Fibroblast of skin of back (primary cell): ENCODE measurements around the gene DHX36.

ENCODE experiments used
- DNase-seq: peaks from one replicate; pipeline ENCODE4 v3.0.0-alpha.2; 2013

Gene DHX36

DNA sequence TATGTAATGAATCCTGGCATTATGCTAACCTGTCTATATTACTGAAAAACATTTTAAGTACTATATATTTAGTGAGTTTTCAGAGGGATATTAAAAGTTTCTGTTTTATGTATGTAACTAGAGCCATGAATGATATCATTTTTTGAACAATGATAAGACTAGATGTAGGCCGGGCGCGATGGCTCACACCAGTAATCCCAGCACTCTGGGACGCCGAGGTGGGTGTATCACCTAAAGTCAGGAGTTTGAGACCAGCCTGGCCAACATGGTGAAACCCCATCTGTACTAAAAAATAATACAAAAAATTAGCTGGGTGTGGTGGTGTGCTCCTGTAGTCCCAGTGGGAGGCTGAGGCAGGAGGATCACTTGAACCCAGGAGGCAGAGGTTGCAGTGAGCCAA, 34.1 kb downstream of the DHX36 start:
- DNase-seq: no peak

DNA sequence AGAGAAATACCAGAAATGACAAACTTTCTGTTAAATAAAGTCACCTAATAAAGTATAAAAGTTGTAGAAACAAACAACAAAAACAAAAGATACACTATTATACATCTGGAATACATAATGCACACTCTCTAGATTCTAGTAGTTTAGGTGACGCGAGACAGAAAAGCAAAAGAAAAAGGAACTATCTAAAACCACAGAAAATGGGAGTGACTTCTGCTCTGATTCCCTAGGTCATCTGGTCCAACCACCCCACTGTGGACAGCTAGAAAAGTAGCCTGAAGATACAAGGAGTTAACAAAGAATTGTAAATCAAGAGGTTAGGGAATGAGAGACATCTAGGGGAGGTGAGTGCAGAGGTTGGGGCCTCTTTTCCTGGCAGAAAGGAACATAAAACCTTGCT, 39.1 kb downstream of the DHX36 start:
- DNase-seq: no peak

DNA sequence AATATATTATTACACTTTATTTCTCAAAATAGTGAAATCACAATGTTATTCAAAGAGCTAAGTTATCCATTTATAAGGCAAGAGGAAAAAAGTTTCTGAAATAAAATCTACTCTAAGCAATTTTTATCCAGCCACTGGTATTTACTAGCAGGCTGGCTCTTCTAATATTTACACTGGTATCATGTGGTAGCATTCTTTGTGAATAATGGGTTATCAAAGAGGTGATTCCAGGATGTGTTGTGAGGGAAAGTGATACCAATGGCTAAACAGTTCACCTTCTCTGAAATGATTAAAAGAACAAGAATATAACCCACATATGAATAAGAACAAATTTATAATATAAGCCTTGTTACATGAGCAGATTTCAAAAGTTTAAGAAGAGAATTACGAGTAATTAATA, 44.1 kb downstream of the DHX36 start:
- no peak for DNase-seq

DNA sequence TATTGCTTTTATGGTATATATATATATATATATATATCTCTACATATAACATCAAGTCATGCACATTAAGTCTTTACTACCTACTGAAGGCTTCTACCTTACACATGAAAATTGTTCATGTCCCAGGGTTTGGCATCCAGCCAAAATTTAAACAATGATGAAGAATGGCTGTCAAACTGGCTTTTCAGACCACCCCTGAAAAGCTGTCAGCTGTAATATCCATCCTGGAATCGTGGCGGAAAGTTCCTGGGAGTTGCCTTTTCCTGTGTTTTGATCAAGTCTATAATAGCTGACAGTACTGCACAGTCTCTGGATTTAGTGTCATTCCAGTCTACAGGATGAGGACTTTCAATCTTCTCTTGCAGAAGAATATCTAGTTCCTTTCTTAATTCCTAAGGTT, 48.3 kb downstream of the DHX36 start:
- DNase-seq: no peak

DNA sequence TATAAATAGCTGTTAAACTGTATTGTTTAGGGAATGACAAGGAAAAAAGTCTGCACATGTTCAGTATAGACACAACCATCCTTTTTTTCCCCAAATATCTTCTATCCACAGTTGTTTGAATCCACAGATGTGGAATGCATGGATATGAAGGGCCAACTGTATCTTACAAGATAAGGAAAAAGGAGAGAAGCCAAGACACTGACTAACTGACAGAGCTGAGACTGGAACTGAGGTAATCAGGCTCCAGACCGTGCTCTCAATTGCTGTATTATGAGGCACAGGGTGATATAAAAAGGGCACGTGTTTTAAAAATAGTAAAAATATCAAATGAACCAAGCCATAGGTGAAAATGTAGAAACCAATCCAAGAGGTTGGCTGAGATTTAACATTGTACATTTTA, 49.0 kb downstream of the DHX36 start:
- no peak for DNase-seq

DNA sequence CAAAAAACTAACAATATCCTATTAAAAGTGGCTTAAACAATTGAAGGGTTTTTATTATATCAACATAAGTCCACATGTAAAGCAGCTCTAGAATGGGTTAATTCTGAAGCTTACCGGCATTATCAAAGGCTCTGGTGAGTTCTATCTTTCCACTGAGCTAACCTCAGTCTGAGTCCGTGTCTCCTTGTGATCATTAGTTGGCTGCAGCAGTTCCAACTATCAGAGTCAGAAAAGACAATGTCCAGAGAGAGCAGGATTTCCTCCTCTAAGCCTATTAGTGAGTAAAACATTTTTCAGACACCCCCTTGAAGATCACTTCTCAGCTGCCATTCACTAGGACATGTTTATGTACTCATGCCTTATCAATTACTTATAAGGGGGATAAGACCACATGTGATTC, 49.9 kb downstream of the DHX36 start:
- no peak for DNase-seq

DNA sequence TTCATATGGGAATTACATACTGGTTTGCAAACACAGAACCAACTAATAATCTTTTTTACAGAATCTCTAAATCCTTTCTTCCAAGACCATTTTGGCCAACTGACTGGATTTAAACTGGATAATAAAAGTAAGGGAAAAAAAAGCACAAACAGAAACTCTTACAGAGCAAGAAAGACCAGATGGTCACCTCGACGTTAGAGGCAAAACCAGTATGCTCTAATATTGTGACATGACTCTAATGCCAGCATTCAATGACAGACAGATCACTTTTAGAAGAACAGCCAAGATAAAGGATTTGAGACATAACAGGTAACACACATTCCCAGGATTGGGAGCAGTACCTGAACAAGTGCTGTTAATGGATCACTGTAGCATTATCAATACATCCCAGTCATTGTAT, 50.9 kb downstream of the DHX36 start:
- DNase-seq: no peak

DNA sequence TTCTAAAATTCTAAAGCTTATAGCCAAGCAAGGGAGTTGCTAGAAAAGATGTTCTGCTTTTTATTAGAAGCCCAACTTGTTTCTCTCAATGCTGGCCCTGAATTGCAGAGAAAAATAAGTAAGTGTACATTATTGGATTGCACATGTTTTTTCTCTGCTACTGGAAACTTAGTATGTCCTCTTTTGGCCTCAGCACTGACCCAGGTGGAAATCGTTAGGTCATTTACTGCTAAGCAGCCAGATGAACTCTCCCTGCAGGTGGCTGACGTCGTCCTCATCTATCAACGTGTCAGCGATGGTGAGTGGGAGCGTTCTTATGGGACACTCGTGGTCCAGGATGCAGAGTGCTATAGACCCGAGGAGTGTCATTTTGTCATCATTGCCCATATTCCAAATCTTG, 69.8 kb downstream of the DHX36 start:
- no peak for DNase-seq

DNA sequence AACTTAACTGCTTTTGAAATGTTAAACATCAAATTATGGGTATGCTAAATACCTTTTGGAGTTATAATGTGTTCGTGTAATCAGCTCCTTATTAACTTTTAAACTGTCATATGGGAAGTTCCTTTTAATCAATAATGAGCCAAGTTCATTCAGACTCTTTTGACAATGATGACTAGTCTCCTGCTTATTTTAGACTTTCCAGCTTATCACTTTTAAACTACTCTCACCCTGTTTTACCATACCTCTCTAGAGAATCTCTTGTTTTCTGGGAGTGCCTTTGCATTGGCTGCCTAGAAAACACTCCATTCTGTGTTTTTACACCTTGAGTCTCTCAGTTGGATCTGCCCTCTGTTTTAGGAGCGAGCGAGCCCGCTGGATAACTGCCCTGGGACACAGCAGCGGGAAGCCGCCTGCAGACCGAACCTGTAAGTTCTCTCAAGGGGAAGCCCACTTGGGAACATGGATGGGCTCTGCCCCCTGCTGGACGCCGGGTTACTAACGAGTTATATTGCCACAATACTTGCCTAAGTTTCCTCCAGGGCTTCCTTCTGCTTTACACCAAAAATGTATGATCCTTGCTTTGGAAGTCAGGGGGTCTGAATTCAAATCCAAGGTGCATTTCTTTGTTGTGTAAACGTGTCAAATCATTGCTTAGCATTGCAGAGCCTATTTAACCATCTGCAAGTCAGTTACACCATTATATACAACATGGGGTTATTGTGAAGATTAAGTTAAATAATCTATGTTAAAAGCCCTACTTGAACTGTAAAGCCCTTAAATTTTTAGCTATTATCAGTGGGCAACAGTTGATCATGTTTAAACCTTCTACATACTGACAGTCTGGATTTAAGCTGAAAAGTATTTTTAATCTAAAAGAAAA, 71.3 kb downstream of the DHX36 start:
- DNase-seq: peak; percentile 81

DNA sequence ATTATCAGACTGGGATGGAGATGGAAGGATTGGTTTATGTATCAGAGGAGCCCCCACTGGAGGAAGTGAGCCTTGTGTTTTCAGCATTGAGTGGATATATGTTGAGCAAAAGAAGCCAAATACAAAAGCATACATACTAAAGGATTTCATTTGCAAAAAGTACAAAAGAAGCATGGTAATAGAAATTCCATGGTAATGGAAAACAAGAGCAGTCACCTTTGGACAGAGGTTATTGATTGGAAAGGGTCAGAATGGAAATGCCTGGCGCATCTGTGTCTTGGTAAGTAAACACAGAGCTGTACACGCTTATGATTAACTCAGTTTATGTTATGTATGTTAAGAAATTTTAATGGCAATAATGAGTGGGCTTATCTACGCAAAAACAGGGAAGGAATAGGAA, 72.7 kb downstream of the DHX36 start:
- DNase-seq: no peak

DNA sequence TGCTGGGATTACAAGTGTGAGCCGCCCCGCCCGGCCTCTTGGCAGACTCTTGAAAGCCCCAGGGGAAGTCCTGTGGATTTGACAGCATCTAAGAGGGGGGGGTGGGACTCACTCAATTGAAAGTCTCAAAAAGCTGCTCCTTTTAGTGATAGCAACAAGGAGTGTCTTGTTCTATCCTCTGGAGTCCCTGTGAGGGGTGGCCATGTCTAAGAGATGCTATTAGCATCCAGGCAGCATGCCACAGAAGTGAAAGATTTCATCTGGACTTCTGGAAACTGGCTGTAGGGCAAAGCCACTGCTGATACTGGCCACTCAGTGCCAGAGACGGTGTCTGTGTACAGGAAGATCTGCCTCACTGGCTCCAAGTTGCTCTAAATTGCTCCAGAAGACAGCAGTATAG, 74.0 kb downstream of the DHX36 start:
- DNase-seq: no peak

DNA sequence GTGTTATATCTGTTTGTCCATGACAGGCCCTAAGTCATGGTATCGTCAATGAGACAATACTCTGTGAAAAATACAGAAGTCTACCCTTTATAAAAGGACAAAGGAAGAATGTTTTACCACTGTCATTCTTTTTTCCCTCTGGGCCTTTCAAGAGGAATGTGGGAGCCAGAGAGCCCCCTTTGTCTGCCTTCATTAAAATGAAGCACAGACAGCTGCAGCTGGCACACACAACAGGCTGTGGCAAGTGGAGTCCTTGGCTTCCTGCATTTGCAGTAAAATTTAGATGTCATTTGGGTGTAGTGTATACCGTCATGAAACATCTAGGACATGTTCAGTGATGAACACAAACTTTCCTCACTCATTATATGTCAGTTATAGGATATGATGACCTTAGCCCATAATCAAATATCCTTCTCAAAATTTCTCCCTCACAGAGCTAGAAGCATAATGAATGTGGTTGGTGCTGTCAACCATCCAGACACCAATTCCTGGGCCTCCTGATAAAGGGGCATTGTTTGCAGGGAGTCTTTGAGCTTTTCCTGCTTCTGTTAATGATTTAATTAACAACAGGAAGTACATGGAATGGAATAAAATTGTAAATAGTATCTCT, 76.4 kb downstream of the DHX36 start:
- DNase-seq: no peak

DNA sequence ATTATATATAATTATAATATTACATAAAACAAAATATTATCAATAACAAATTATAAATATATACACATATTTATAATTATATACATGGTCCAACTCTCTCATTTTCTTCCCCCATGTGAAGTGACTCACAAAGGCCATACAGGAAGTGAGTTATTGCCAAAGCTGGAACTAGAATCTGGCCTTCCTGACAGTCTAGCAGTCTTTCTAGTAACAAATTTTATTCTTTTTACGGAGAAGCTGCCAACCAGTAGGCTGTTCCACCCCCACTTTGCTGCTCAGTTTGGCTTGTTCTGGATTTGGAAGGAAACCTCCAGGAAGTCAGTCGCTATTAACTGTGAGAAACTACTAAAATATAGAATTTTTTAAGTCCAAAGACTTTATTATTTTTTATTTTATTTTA, 79.6 kb downstream of the DHX36 start:
- peak; percentile 61 for DNase-seq

DNA sequence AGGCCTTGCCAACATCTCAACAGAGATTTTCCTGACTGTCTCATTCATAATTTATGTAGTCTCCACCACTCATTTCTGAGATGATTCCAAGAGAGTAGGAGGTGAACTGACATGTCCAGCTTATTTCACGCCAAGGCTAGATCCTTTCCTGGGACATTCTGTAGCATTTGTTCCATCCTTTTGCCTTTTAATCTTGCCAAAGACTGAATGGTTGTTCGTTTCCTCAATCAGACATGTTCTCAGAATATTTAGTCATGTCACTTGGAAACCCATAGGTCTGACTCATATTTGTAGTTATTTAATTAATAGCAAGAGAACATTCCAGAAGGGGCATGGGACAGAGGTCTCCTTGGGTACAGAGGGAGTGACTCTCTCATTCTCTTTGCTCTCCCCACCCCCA, 80.9 kb downstream of the DHX36 start:
- peak; percentile 59 for DNase-seq

DNA sequence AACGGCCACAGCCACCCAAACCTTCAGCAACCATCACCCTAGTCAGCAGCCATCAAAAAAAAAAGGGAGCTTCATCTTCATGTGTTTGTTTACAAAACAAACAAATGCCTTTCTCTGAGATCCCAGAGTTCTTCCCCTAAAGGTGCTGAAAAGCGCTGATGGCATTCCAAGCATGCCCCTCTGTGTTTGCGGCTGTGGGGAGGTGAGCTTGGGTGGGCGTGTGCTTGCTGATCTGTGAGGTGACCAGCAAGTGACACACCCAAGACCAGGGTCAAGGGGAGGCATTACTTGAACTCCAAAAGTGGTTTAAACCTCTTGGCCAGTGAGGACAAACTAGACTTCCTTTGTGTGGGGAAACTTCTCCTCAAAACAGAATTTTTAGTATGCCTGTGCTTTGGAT, 81.5 kb downstream of the DHX36 start:
- no peak for DNase-seq

DNA sequence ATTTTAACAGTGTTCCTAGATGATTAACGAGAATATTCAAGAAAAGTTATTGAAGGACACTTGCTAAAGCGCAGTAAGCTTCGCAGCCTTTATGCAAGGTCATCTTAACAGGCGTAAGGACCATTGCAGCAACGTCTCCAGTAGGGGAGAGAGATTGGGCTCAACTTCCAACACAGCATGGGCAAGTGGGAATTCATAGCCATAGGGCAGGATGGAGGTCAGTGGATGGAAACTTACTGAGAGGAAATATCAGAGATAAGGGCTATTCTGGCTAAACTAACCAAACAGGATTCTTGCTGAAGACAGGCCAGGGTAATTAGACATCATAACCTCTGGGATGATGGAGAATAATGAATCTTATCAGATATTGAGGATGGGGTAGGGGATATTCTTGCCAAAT, 82.8 kb downstream of the DHX36 start:
- no peak for DNase-seq

DNA sequence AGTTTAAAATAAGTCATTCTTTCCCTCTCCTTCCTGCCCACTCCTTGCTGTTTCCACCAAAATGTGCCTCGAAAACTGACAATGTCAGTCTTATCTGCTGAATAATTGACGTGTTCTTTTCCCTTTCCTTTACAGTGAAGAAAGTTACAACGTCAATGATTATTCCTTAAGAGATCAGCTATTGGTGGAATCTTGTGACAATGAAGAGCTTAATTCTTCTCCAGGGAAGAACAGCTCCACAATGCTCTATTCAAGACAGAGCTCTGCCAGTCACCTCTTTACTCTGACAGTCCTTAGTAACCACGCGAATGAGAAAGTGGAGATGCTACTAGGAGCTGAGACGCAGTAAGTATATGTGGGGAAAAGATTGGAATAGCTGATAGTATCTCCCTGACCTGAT, 84.1 kb downstream of the DHX36 start:
- no peak for DNase-seq

DNA sequence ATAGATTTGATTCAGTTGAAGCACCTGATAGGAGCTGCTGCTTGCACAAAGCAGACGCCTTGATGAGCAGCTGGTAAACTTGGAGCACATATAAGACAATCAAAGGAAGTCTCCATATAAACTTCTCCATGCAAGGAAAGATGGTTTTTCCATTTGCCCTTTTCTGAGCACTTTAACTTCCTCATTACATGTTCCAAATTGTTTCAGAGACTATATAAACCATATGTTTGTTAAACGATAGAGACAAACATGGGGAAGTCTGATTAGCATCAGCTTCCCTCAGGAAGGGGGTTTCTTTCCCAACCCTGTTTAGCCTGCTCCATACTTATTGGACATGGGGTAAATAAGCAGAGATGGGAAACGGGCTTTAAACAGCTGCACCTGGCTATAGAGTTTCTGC, 88.0 kb downstream of the DHX36 start:
- no peak for DNase-seq

DNA sequence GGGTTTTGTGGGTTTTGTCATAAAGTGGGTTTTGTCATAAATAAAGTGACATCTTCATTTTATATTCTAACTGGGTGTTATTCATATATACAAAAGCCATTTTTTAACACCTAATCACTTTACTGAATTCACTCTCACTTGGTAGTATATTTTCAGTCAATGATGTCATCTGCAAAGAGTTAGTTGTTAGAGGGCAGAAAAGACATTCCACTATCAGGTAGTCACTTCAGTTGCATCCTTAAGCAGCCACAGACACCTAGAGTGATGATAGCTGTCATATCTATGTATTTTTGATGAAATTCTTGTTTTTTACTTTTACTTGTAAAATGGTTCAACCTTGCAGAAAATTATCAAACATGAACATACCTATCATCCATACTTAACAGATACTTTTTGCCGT, 89.0 kb downstream of the DHX36 start:
- DNase-seq: peak; percentile 72

DNA sequence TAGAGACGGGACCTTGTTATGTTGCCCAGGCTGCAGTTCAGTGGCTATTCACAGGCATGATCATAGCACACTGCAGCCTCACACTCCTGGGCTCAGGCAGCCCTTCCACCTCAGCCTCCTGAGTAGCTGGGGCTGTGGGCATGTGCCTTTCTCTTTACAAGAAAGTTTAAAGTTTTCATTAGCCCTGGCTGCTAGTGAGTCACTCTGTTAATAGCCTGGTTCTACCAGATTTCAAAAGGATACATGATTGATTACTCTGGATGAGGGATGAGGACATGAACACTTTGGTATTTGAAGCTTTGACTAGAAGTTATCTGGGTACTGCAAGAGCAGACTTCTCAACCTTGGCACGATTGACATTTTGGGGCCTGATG, 95.1 kb downstream of the DHX36 start:
- no peak for DNase-seq

DNA sequence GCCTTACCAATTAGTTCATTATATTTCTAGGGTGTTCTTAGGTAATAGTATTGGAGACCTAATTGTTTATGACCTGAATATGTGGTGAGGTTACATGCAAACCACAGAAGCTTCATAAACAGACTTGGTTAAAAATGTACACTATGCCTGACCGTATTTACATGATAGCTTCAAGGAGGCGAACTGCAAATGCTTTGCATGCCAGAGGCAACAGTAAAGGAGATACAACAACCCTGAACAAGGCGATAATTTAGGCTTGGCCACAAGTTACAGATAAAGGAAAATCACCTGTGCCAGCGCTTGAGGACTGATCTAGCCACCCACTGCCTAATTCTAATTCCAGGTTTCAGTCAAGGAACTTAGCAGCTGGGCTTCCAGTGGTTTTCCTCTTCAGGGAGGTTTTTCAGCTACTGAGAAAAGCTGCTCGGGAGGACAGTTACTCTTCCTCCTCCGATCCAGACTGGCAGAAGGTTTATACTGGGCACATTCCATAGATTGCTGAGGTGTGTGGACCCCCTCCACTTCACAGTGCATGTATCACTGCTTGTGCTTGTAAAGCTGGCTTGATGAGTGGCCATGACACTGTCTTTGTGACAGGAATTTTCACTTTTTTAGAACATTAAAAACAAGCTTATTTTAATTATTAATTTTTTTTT, 95.6 kb downstream of the DHX36 start:
- no peak for DNase-seq

DNA sequence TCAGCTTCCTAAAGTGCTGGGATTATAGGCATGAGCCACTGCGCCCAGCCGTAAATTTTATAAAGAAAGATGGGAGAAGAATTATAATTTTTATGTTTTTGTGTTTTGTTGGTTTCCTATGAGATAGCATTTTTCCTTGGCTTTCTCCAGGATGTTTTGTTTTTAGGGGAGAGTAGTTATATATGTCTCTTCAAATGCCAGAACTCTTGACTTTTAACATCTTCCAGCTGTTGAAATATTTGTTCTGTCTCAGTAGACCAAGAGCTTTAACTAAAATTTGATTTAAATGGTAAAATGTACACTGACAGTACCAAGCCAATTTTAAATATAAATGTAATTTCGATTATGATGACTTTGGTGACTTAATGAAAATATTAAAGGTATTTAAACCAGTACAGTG, 96.8 kb downstream of the DHX36 start:
- DNase-seq: no peak

DNA sequence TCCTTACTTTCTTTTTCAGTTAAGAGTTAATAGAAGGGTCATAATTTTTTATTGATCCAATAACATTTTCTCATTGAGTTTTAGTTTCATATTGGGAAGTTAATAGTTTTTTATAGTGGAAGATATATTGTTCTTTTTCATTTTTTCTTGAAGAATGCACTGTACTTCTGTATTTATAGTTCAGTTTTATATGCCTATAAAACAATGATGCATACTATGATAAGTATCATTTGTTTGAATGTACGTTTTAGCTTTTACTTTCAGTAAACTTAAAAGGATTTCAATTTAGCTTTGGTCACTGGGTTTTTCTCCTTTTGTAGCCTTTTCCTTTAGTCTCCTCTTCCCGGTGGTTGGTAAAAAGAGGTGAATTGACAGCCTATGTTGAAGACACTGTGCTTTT, 98.8 kb downstream of the DHX36 start:
- no peak for DNase-seq

DNA sequence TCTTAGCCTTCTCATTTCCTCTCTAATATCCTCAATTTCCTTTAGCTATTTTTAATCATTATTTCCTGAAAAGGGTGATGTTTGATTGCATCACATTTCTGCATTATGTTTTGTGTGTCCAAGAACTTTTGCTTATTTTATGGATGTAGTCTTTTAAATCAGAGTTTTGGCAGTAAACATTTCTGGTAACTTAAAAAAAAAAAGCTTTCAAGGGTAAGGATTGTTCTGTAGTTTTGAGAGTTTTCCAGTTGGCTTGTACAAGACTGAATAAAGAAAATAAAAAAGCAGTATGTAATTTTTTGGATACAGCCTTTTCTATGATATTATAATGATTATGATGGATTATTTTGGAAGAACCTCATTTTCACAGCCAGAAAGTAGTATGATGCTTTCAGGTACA, 99.4 kb downstream of the DHX36 start:
- no peak for DNase-seq
